ENCODE data around the gene CEP85. TPM values are rescaled to one million over a fixed set of nuclear protein-coding genes. Genes with fewer than 3 reads are reported as not detected.

Gene CEP85
- total and polyA plus RNA-seq, 2 of the 13 experiments (the other 11 are each of a cell fraction or from before 2014, with no cell fraction given), result 16.1 to 26.7 TPM

- TF ChIP-seq, protein P1, sequence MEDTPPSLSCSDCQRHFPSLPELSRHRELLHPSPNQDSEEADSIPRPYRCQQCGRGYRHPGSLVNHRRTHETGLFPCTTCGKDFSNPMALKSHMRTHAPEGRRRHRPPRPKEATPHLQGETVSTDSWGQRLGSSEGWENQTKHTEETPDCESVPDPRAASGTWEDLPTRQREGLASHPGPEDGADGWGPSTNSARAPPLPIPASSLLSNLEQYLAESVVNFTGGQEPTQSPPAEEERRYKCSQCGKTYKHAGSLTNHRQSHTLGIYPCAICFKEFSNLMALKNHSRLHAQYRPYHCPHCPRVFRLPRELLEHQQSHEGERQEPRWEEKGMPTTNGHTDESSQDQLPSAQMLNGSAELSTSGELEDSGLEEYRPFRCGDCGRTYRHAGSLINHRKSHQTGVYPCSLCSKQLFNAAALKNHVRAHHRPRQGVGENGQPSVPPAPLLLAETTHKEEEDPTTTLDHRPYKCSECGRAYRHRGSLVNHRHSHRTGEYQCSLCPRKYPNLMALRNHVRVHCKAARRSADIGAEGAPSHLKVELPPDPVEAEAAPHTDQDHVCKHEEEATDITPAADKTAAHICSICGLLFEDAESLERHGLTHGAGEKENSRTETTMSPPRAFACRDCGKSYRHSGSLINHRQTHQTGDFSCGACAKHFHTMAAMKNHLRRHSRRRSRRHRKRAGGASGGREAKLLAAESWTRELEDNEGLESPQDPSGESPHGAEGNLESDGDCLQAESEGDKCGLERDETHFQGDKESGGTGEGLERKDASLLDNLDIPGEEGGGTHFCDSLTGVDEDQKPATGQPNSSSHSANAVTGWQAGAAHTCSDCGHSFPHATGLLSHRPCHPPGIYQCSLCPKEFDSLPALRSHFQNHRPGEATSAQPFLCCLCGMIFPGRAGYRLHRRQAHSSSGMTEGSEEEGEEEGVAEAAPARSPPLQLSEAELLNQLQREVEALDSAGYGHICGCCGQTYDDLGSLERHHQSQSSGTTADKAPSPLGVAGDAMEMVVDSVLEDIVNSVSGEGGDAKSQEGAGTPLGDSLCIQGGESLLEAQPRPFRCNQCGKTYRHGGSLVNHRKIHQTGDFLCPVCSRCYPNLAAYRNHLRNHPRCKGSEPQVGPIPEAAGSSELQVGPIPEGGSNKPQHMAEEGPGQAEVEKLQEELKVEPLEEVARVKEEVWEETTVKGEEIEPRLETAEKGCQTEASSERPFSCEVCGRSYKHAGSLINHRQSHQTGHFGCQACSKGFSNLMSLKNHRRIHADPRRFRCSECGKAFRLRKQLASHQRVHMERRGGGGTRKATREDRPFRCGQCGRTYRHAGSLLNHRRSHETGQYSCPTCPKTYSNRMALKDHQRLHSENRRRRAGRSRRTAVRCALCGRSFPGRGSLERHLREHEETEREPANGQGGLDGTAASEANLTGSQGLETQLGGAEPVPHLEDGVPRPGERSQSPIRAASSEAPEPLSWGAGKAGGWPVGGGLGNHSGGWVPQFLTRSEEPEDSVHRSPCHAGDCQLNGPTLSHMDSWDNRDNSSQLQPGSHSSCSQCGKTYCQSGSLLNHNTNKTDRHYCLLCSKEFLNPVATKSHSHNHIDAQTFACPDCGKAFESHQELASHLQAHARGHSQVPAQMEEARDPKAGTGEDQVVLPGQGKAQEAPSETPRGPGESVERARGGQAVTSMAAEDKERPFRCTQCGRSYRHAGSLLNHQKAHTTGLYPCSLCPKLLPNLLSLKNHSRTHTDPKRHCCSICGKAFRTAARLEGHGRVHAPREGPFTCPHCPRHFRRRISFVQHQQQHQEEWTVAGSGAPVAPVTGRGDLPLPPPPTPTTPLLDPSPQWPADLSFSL (CRISPR knock-in tag; IDR thresholded peaks at IDR 0.05), result peak; percentile 7; the same call in 1 of the 2 replicates
- peak; percentile 18; the same call in 1 of the 2 replicates for TF ChIP-seq ZFP41 (CRISPR knock-in tag; IDR thresholded peaks at IDR 0.05; ENCODE audit: borderline replicate concordance)
- TF ChIP-seq SP4 (CRISPR knock-in tag; IDR thresholded peaks at IDR 0.05), result no peak
- TF ChIP-seq, protein P2, sequence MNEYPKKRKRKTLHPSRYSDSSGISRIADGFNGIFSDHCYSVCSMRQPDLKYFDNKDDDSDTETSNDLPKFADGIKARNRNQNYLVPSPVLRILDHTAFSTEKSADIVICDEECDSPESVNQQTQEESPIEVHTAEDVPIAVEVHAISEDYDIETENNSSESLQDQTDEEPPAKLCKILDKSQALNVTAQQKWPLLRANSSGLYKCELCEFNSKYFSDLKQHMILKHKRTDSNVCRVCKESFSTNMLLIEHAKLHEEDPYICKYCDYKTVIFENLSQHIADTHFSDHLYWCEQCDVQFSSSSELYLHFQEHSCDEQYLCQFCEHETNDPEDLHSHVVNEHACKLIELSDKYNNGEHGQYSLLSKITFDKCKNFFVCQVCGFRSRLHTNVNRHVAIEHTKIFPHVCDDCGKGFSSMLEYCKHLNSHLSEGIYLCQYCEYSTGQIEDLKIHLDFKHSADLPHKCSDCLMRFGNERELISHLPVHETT (CRISPR knock-in tag; conservative IDR thresholded peaks at IDR 0.05), result no peak
These were observed 46.5 kb downstream of the CEP85 start (continued) for GRCh38 chr1:26280333-26281042.

Data from HepG2 (cell line).